Astrocyte (in vitro differentiated cells and primary cell): ENCODE data around the gene GRIN2D.

Experiments used
- EZH2 ChIP-seq: IDR thresholded peaks from 2 replicates; pipeline ENCODE4 v1.6.1; 2012; ENCODE audit warnings: mild to moderate bottlenecking, low read length, inconsistent platforms; ENCODE audit not compliant: insufficient read depth
- TF ChIP-seq, protein P1 (sequence below): IDR thresholded peaks from 2 replicates; pipeline ENCODE4 v1.5.1; 2011; ENCODE audit warnings: low read depth, mild to moderate bottlenecking, inconsistent platforms, low read length, moderate library complexity; ENCODE audit not compliant: insufficient read depth

GRCh38 chr19:48364598-48365348 lies 28.7 kb upstream of the GRIN2D start:
- TF ChIP-seq, protein P1, sequence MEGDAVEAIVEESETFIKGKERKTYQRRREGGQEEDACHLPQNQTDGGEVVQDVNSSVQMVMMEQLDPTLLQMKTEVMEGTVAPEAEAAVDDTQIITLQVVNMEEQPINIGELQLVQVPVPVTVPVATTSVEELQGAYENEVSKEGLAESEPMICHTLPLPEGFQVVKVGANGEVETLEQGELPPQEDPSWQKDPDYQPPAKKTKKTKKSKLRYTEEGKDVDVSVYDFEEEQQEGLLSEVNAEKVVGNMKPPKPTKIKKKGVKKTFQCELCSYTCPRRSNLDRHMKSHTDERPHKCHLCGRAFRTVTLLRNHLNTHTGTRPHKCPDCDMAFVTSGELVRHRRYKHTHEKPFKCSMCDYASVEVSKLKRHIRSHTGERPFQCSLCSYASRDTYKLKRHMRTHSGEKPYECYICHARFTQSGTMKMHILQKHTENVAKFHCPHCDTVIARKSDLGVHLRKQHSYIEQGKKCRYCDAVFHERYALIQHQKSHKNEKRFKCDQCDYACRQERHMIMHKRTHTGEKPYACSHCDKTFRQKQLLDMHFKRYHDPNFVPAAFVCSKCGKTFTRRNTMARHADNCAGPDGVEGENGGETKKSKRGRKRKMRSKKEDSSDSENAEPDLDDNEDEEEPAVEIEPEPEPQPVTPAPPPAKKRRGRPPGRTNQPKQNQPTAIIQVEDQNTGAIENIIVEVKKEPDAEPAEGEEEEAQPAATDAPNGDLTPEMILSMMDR = no peak
- no peak for TF ChIP-seq EZH2
